Measurements from ENCODE around the gene WASF2.

The WASF2 gene

DNA sequence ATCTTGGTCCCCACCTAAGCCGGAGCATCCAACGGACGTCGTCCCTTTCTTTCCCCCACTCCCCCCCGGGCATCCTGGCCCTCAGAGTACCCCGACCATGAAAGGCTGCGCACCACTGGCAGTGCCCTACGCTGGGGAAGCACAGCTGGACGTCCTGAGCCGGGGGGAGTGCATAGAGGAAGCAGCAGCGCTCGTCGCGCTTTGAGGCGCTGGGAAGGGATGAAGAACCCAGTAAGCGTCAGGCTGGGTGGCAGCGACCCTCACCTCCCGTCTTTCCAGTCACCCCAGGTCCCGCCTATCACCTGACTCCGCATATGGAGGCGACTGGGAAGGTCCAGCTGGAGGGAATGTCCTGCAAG lies 128.9 kb downstream of the WASF2 start:
- Histone ChIP-seq H3K9ac (ENCODE audit: low read length) (no peak overlapping the region), H3K79me2 (ENCODE audit: insufficient read depth, low read length) (no peaks in the 10 kb centered on the region)

DNA sequence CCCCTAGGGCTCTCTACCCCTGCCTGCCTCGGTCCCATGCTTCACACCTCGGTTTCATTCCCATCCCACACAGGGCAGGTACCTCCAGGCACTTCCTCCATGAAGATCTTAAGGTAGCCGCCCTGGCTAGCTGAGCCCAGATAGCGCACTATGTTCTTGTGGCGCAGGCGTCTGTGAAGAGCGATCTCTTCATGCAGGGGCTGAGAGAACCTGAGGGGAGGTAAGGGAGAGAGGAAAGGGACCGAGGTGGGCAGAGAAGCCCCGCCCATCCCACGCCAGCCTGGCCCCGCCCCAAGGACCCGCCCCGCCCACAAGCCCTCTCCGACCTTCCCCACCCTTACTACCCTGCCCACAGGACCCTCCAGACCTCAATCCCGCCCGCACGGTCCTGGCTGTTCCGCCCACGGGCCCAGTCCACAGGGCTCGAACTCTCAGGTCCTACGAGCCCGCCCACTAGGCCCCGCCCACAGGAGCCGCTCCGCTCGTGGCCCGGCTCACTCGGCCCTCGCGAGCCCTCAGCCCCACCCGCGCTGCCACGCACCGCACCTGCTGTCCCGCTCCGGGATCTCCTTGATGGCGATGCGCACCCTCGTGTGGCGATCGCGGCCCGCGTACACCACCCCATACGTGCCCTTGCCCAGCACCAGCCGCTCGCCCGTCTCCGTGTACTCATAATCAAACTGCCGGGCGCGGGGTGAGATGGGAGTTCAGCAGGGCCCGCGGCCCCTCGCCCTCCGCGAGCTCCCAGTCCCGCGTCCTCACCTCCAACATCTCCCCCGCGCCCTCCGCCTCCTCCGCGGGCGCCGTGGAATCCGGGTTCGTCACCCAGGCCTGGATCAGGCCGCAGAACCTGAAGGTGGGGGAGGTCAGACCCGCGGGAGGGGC lies 129.6 kb downstream of the WASF2 start:
- peak overlapping the region; percentile 27 for H3K4me2 ChIP-seq (ENCODE audit: low read depth, low read length, poor library complexity, severe bottlenecking)
- H3K9me2 ChIP-seq (replicated peaks; ENCODE audit: insufficient read depth, low read length): no peaks in the 10 kb centered on the region
- no peak overlapping the region for H3K4me3 ChIP-seq (ENCODE audit: insufficient read depth, low read length, poor library complexity, severe bottlenecking)
- H3K36me3 ChIP-seq (ENCODE audit: low read length): no peaks in the 10 kb centered on the region
- TF ChIP-seq, protein P1, sequence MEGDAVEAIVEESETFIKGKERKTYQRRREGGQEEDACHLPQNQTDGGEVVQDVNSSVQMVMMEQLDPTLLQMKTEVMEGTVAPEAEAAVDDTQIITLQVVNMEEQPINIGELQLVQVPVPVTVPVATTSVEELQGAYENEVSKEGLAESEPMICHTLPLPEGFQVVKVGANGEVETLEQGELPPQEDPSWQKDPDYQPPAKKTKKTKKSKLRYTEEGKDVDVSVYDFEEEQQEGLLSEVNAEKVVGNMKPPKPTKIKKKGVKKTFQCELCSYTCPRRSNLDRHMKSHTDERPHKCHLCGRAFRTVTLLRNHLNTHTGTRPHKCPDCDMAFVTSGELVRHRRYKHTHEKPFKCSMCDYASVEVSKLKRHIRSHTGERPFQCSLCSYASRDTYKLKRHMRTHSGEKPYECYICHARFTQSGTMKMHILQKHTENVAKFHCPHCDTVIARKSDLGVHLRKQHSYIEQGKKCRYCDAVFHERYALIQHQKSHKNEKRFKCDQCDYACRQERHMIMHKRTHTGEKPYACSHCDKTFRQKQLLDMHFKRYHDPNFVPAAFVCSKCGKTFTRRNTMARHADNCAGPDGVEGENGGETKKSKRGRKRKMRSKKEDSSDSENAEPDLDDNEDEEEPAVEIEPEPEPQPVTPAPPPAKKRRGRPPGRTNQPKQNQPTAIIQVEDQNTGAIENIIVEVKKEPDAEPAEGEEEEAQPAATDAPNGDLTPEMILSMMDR (IDR thresholded peaks at IDR 0.05; ENCODE audit: insufficient read depth, low read length, poor library complexity, severe bottlenecking): no peak
- H3K27me3 ChIP-seq (ENCODE audit: low read length): no peaks in the 10 kb centered on the region
- no peaks in the 10 kb centered on the region for H3K9me3 ChIP-seq (ENCODE audit: insufficient read depth, low read length)
- no peak overlapping the region for H2AFZ ChIP-seq (ENCODE audit: low read depth, low read length, severe bottlenecking)
- no peaks in the 10 kb centered on the region for H3K79me2 ChIP-seq (ENCODE audit: insufficient read depth, low read length)
- no peak overlapping the region for H3K27ac ChIP-seq (ENCODE audit: low read depth, low read length)
- peaks cover 4% of the 10 kb centered on the region; the same call in 1 of the 2 replicates for H3F3A ChIP-seq (ENCODE audit: insufficient read depth)
- no peaks in the 10 kb centered on the region for H4K20me1 ChIP-seq (ENCODE audit: low read depth, low read length)
- no peak overlapping the region for H3K9ac ChIP-seq (ENCODE audit: low read length)

More for the DNA sequence above, 128.9 kb downstream of the WASF2 start:
- H2AFZ ChIP-seq (ENCODE audit: low read depth, low read length, severe bottlenecking): no peak overlapping the region
- H3K27ac ChIP-seq (ENCODE audit: low read depth, low read length): no peak overlapping the region
- H3K9me3 ChIP-seq (ENCODE audit: insufficient read depth, low read length): no peaks in the 10 kb centered on the region
- no peaks in the 10 kb centered on the region for H4K20me1 ChIP-seq (ENCODE audit: low read depth, low read length)
- no peak overlapping the region for H3K4me2 ChIP-seq (ENCODE audit: low read depth, low read length, poor library complexity, severe bottlenecking)
- no peaks in the 10 kb centered on the region for H3K27me3 ChIP-seq (ENCODE audit: low read length)
- H3K36me3 ChIP-seq (ENCODE audit: low read length): no peaks in the 10 kb centered on the region
- no peak overlapping the region for H3K4me3 ChIP-seq (ENCODE audit: insufficient read depth, low read length, poor library complexity, severe bottlenecking)
- H3F3A ChIP-seq (ENCODE audit: insufficient read depth): peaks cover 4% of the 10 kb centered on the region; the same call in 1 of the 2 replicates
- no peaks in the 10 kb centered on the region for H3K9me2 ChIP-seq (replicated peaks; ENCODE audit: insufficient read depth, low read length)
- TF ChIP-seq, protein P1 (IDR thresholded peaks at IDR 0.05; ENCODE audit: insufficient read depth, low read length, poor library complexity, severe bottlenecking): no peak
- no peak for TF ChIP-seq EZH2phosphoT487 (conservative IDR thresholded peaks at IDR 0.05; ENCODE audit: low read length)

DNA sequence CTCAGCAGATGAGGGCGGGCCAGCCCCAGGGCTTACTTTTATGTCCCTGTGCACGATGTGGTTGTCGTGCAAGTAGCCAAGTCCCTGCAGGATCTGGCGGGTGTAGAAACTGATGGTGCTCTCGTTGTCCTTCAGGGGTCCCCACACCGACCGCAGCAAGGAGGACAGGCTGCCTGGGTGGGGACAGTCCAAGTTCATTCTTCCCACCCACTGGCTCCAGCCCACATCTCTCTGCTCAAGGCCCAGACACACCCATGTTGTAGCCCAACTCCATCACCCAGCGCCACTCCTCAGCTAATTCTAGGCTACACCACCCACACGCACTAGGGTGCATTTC lies 130.2 kb downstream of the WASF2 start:
- no peak overlapping the region for H3K4me3 ChIP-seq (ENCODE audit: insufficient read depth, low read length, poor library complexity, severe bottlenecking)
- H3F3A ChIP-seq (ENCODE audit: insufficient read depth): no peaks in the 10 kb centered on the region
- TF ChIP-seq EZH2phosphoT487 (conservative IDR thresholded peaks at IDR 0.05; ENCODE audit: low read length): no peak
- TF ChIP-seq, protein P1 (IDR thresholded peaks at IDR 0.05; ENCODE audit: insufficient read depth, low read length, poor library complexity, severe bottlenecking): no peak
- no peaks in the 10 kb centered on the region for H3K9me3 ChIP-seq (ENCODE audit: insufficient read depth, low read length)
- no peaks in the 10 kb centered on the region for H3K9me2 ChIP-seq (replicated peaks; ENCODE audit: insufficient read depth, low read length)
- H3K27ac ChIP-seq (ENCODE audit: low read depth, low read length): no peak overlapping the region
- peak overlapping the region; percentile 27 for H3K4me2 ChIP-seq (ENCODE audit: low read depth, low read length, poor library complexity, severe bottlenecking)
- no peaks in the 10 kb centered on the region for H3K36me3 ChIP-seq (ENCODE audit: low read length)
- H3K9ac ChIP-seq (ENCODE audit: low read length): no peak overlapping the region
- H3K27me3 ChIP-seq (ENCODE audit: low read length): no peaks in the 10 kb centered on the region
- no peaks in the 10 kb centered on the region for H4K20me1 ChIP-seq (ENCODE audit: low read depth, low read length)
- H2AFZ ChIP-seq (ENCODE audit: low read depth, low read length, severe bottlenecking): no peak overlapping the region
- no peaks in the 10 kb centered on the region for H3K79me2 ChIP-seq (ENCODE audit: insufficient read depth, low read length)

Data from SU-DHL-6 (cell line).